LoVo (cell line): ENCODE measurements around the gene WTAP.
"Not testable (repeated sequence)": the region's sequence is repeated elsewhere in the genome, so short reads cannot be mapped to it uniquely, and the experiment has no call there.

Experiments used
- DNase-seq: peaks from one replicate; pipeline ENCODE4 v3.0.0-alpha.2; 2016; ENCODE audit warnings: low spot score

Gene WTAP

GRCh38 chr6:159761873-159762680 lies 34.8 kb downstream of the WTAP start, which contains the start of gene ACAT2:
ACAT2 (plus strand) TSS chr6:159762045; CDS start chr6:159762088, 43 bp downstream.
- peak; percentile 93 for DNase-seq

GRCh38 chr6:159762681-159763293 lies 35.5 kb downstream of the WTAP start:
- no peak for DNase-seq

GRCh38 chr6:159766906-159767305 lies 39.6 kb downstream of the WTAP start:
- no peak for DNase-seq

- DNase-seq, result no peak
Observed at GRCh38 chr6:159769470-159769869, 42.2 kb downstream of the WTAP start.

- no peak for DNase-seq
Observed at GRCh38 chr6:159772196-159772595, 44.9 kb downstream of the WTAP start.

GRCh38 chr6:159777240-159777904 lies 50.1 kb downstream of the WTAP start:
- no peak for DNase-seq

GRCh38 chr6:159778131-159778530 lies 50.8 kb downstream of the WTAP start:
- no peak for DNase-seq

GRCh38 chr6:159778542-159779103 lies 51.3 kb downstream of the WTAP start:
- no peak for DNase-seq

GRCh38 chr6:159788276-159788675 lies 61.0 kb downstream of the WTAP start:
- DNase-seq, result no peak

GRCh38 chr6:159788753-159789376 lies 61.6 kb downstream of the WTAP start:
- DNase-seq, result peak; percentile 3

- DNase-seq, result peak; percentile 99
Observed at GRCh38 chr6:159789377-159790148, 62.3 kb downstream of the WTAP start, which contains the start of gene TCP1. TCP1 (minus strand) TSS chr6:159789602; CDS start chr6:159789468, 134 bp downstream.

- peak; percentile 95 for DNase-seq
Observed at GRCh38 chr6:159790149-159790955, 63.0 kb downstream of the WTAP start, which contains the start of gene MRPL18. MRPL18 (plus strand) TSS chr6:159790467; CDS start chr6:159790588, 121 bp downstream.

- DNase-seq, result no peak
Observed at GRCh38 chr6:159790956-159791598, 63.8 kb downstream of the WTAP start.

GRCh38 chr6:159794976-159795375 lies 67.7 kb downstream of the WTAP start:
- not testable (repeated sequence) for DNase-seq

- no peak for DNase-seq
Observed at GRCh38 chr6:159797554-159797953, 70.2 kb downstream of the WTAP start.

GRCh38 chr6:159800141-159800865 lies 73.0 kb downstream of the WTAP start, which contains the start of gene PNLDC1:
PNLDC1 (plus strand) TSS chr6:159800276; CDS start chr6:159800308, 32 bp downstream.
- no peak for DNase-seq

GRCh38 chr6:159801935-159802334 lies 74.6 kb downstream of the WTAP start:
- DNase-seq, result no peak

- no peak for DNase-seq
Observed at GRCh38 chr6:159804504-159804903, 77.2 kb downstream of the WTAP start.
